HK-2 (cell line): ENCODE data around the gene DCLK1.

Source experiments
- DNase-seq: peaks from one replicate; pipeline ENCODE4 v3.0.0-alpha.2; 2018; ENCODE audit not compliant: unreplicated experiment

The DCLK1 gene

GRCh38 chr13:35894636-35895035, 236.5 kb downstream of the DCLK1 start:
- no peak for DNase-seq

GRCh38 chr13:35892837-35893814, 238.1 kb downstream of the DCLK1 start:
- DNase-seq, result no peak

GRCh38 chr13:35891507-35892441, 239.4 kb downstream of the DCLK1 start:
- no peak for DNase-seq

- no peak for DNase-seq
Measured at GRCh38 chr13:35889560-35889959, 241.6 kb downstream of the DCLK1 start.

GRCh38 chr13:35888981-35889380, 242.2 kb downstream of the DCLK1 start:
- DNase-seq, result no peak

- DNase-seq, result no peak
Measured at GRCh38 chr13:35888457-35888883, 242.7 kb downstream of the DCLK1 start.

GRCh38 chr13:35887115-35887666, 244.0 kb downstream of the DCLK1 start:
- no peak for DNase-seq

- no peak for DNase-seq
Measured at GRCh38 chr13:35886332-35887114, 244.7 kb downstream of the DCLK1 start.

GRCh38 chr13:35884211-35884760, 246.9 kb downstream of the DCLK1 start:
- no peak for DNase-seq

- no peak for DNase-seq
Measured at GRCh38 chr13:35882722-35883497, 248.3 kb downstream of the DCLK1 start.

- no peak for DNase-seq
Measured at GRCh38 chr13:35881360-35881759, 249.8 kb downstream of the DCLK1 start.

GRCh38 chr13:35879111-35879510, 252.1 kb downstream of the DCLK1 start:
- no peak for DNase-seq

- no peak for DNase-seq
Measured at GRCh38 chr13:35876601-35877000, 254.6 kb downstream of the DCLK1 start.

- no peak for DNase-seq
Measured at GRCh38 chr13:35874704-35875103, 256.5 kb downstream of the DCLK1 start.

GRCh38 chr13:35872369-35872768, 258.8 kb downstream of the DCLK1 start:
- DNase-seq, result no peak

GRCh38 chr13:35871561-35871960, 259.6 kb downstream of the DCLK1 start:
- DNase-seq, result no peak

- DNase-seq, result no peak
Measured at GRCh38 chr13:35866801-35867200, 264.4 kb downstream of the DCLK1 start.

- peak; percentile 5 for DNase-seq
Measured at GRCh38 chr13:35865341-35866240, 265.6 kb downstream of the DCLK1 start.

- DNase-seq, result no peak
Measured at GRCh38 chr13:35860661-35861060, 270.5 kb downstream of the DCLK1 start.
